OCI-LY3 (cell line): Measurements from ENCODE around the gene KLF11.
"Not testable (repeated sequence)": the region's sequence is repeated elsewhere in the genome, so short reads cannot be mapped to it uniquely, and the experiment has no call there.

ENCODE experiments used
- H2AFZ ChIP-seq: fragments of 200-600, 300-600 bp; shearing (Covaris generic); 2 replicates; pipeline ENCODE4 v1.6.0; 2014; ENCODE audit warnings: antibody characterized with exemption, low read depth, low read length
- H3K27ac ChIP-seq: fragments of 200-600, 300-600 bp; sonication (generic); 2 replicates; pipeline ENCODE4 v1.5.1; 2014; ENCODE audit warnings: mild to moderate bottlenecking, low read length, moderate library complexity, mixed read lengths
- H3K27me3 ChIP-seq: fragments of 200-600, 300-600 bp; sonication (generic); 2 replicates; pipeline ENCODE4 v1.6.1; 2014; ENCODE audit warnings: low read depth, low read length, mixed read lengths
- H3K36me3 ChIP-seq: fragments of 200-600, 300-600 bp; sonication (generic); replicated peaks from 2 replicates; pipeline ENCODE3; 2014; ENCODE audit warnings: low read depth, low read length, mixed read lengths
- H3K4me1 ChIP-seq: fragments of 300-600, 200-600 bp; sonication (generic); 2 replicates; pipeline ENCODE4 v1.6.1; 2014; ENCODE audit warnings: low read length, mixed read lengths
- H3K4me2 ChIP-seq: fragments of 200-600, 300-600 bp; sonication (generic); 2 replicates; pipeline ENCODE4 v1.6.1; 2014; ENCODE audit warnings: low read length, mixed read lengths
- H3K4me3 ChIP-seq: fragments of 300-600, 200-600 bp; sonication (generic); 2 replicates; pipeline ENCODE4 v1.5.1; 2014; ENCODE audit warnings: antibody characterized with exemption, mild to moderate bottlenecking, low read length, moderate library complexity
- H3K79me2 ChIP-seq: fragments of 300-600, 200-600 bp; shearing (Covaris generic); 2 replicates; pipeline ENCODE4 v1.6.1; 2014; ENCODE audit warnings: mild to moderate bottlenecking, low read length, mixed read lengths
- H3K9ac ChIP-seq: fragments of 300-600, 200-600 bp; shearing (Covaris generic); 2 replicates; pipeline ENCODE4 v1.6.0; 2014; ENCODE audit warnings: mild to moderate bottlenecking, low read length, moderate library complexity
- H3K9me3 ChIP-seq: fragments of 200-600, 300-600 bp; shearing (Covaris generic); 2 replicates; pipeline ENCODE4 v1.6.1; 2014; ENCODE audit warnings: low read length, mixed read lengths; ENCODE audit not compliant: insufficient read depth
- H4K20me1 ChIP-seq: fragments of 200-600, 300-600 bp; sonication (generic); 2 replicates; pipeline ENCODE4 v1.6.1; 2016; ENCODE audit warnings: low read length, mixed read lengths; ENCODE audit not compliant: insufficient read depth
- CTCF ChIP-seq: fragments of 200-600, 300-600 bp; sonication (generic); IDR thresholded peaks from 2 replicates; pipeline ENCODE4 v1.5.1; 2014; ENCODE audit warnings: antibody characterized with exemption, low read length, low read depth
- EZH2phosphoT487 ChIP-seq: fragments of 200-600 bp; shearing (Covaris generic); IDR thresholded peaks from 2 replicates; pipeline ENCODE4 v1.6.1; 2018; ENCODE audit warnings: antibody characterized with exemption, mixed run types, low read depth

The KLF11 gene

GRCh38 chr2:10028407-10028987, 14.9 kb upstream of the KLF11 start:
- H3K27ac ChIP-seq: peak overlapping the region; percentile 62
- no peaks in the 10 kb centered on the region for H3K36me3 ChIP-seq
- peak overlapping the region; percentile 98 for H3K4me2 ChIP-seq
- H4K20me1 ChIP-seq: no peaks in the 10 kb centered on the region
- H3K4me1 ChIP-seq: peaks cover 30% of the 10 kb centered on the region
- H3K4me3 ChIP-seq: peak overlapping the region; percentile 78
- H3K79me2 ChIP-seq: peaks cover 6% of the 10 kb centered on the region; the same call in 1 of the 2 replicates
- peak overlapping the region; percentile 64 for H2AFZ ChIP-seq
- H3K9me3 ChIP-seq: no peaks in the 10 kb centered on the region
- H3K27me3 ChIP-seq: no peaks in the 10 kb centered on the region
- TF ChIP-seq EZH2phosphoT487: no peak
- peak; percentile 71 for TF ChIP-seq CTCF
- peak overlapping the region; percentile 73 for H3K9ac ChIP-seq

GRCh38 chr2:10028988-10029874, 14.1 kb upstream of the KLF11 start:
- peak overlapping the region; percentile 64 for H2AFZ ChIP-seq
- no peaks in the 10 kb centered on the region for H3K9me3 ChIP-seq
- H3K4me2 ChIP-seq: peak overlapping the region; percentile 98
- peak overlapping the region; percentile 62 for H3K27ac ChIP-seq
- H4K20me1 ChIP-seq: no peaks in the 10 kb centered on the region
- H3K79me2 ChIP-seq: peaks cover 6% of the 10 kb centered on the region; the same call in 1 of the 2 replicates
- H3K4me1 ChIP-seq: peaks cover 30% of the 10 kb centered on the region
- H3K36me3 ChIP-seq: no peaks in the 10 kb centered on the region
- peak overlapping the region; percentile 73 for H3K9ac ChIP-seq
- no peak for TF ChIP-seq EZH2phosphoT487
- TF ChIP-seq CTCF: no peak
- no peaks in the 10 kb centered on the region for H3K27me3 ChIP-seq
- H3K4me3 ChIP-seq: peak overlapping the region; percentile 78

- peak overlapping the region; percentile 73 for H3K9ac ChIP-seq
- H3K9me3 ChIP-seq: no peaks in the 10 kb centered on the region
- peak overlapping the region; percentile 78 for H3K4me3 ChIP-seq
- no peaks in the 10 kb centered on the region for H3K36me3 ChIP-seq
- no peaks in the 10 kb centered on the region for H4K20me1 ChIP-seq
- peak overlapping the region; percentile 98 for H3K4me2 ChIP-seq
- peaks cover 6% of the 10 kb centered on the region; the same call in 1 of the 2 replicates for H3K79me2 ChIP-seq
- no peaks in the 10 kb centered on the region for H3K27me3 ChIP-seq
- TF ChIP-seq EZH2phosphoT487 (no peak), CTCF (no peak)
- peak overlapping the region; percentile 64 for H2AFZ ChIP-seq
- H3K27ac ChIP-seq: peak overlapping the region; percentile 62
- H3K4me1 ChIP-seq: peaks cover 30% of the 10 kb centered on the region
These were observed 13.5 kb upstream of the KLF11 start for GRCh38 chr2:10029875-10030223.

GRCh38 chr2:10030311-10030736, 13.0 kb upstream of the KLF11 start:
- H3K79me2 ChIP-seq: peaks cover 6% of the 10 kb centered on the region; the same call in 1 of the 2 replicates
- H3K4me2 ChIP-seq: peak overlapping the region; percentile 98
- H3K27ac ChIP-seq: peak overlapping the region; percentile 62
- TF ChIP-seq CTCF (no peak), EZH2phosphoT487 (no peak)
- peak overlapping the region; percentile 64 for H2AFZ ChIP-seq
- H3K9me3 ChIP-seq: no peaks in the 10 kb centered on the region
- peaks cover 30% of the 10 kb centered on the region for H3K4me1 ChIP-seq
- no peaks in the 10 kb centered on the region for H3K36me3 ChIP-seq
- no peaks in the 10 kb centered on the region for H4K20me1 ChIP-seq
- no peaks in the 10 kb centered on the region for H3K27me3 ChIP-seq
- H3K9ac ChIP-seq: peak overlapping the region; percentile 73
- H3K4me3 ChIP-seq: peak overlapping the region; percentile 78

GRCh38 chr2:10030798-10031197, 12.6 kb upstream of the KLF11 start:
- not testable (repeated sequence) for H3K27me3 ChIP-seq

More at GRCh38 chr2:10030798-10031197, 12.6 kb upstream of the KLF11 start:
- H2AFZ ChIP-seq, H3K36me3 ChIP-seq, H3K9me3 ChIP-seq, H4K20me1 ChIP-seq, H3K79me2 ChIP-seq, H3K27ac ChIP-seq: not testable (repeated sequence)
- peaks cover 30% of the 10 kb centered on the region for H3K4me1 ChIP-seq
- H3K9ac ChIP-seq: peak overlapping the region; percentile 73
- peak overlapping the region; percentile 78 for H3K4me3 ChIP-seq
- peak overlapping the region; percentile 98 for H3K4me2 ChIP-seq
